Upper lobe of right lung (tissue), 1 donor: ENCODE data around the gene RFFL. TPM values are rescaled to one million over a fixed set of nuclear protein-coding genes. Genes with fewer than 3 reads are reported as not detected.
"Not testable (repeated sequence)": the region's sequence is repeated elsewhere in the genome, so short reads cannot be mapped to it uniquely, and the experiment has no call there.

Experiments used
- ATAC-seq: fragments of 200-7000 bp; cut with Tn5 transposase; one replicate; pipeline ENCODE4 v1.9.1; 2020; ENCODE audit warnings: mild to moderate bottlenecking, moderate library complexity
- DNase-seq: peaks from one replicate; pipeline ENCODE4 v3.0.0-alpha.2; 2020
- H3K27ac ChIP-seq: fragments of 200-600 bp; one replicate; pipeline ENCODE4 v1.8.0; 2022
- H3K27me3 ChIP-seq: fragments of 200-600 bp; one replicate; pipeline ENCODE4 v1.8.0; 2022; ENCODE audit warnings: mild to moderate bottlenecking
- H3K36me3 ChIP-seq: fragments of 200-600 bp; one replicate; pipeline ENCODE4 v1.8.0; 2022
- H3K4me1 ChIP-seq: fragments of 200-600 bp; one replicate; pipeline ENCODE4 v1.8.0; 2022
- H3K4me3 ChIP-seq: fragments of 200-600 bp; one replicate; pipeline ENCODE4 v1.8.0; 2022; ENCODE audit warnings: mild to moderate bottlenecking
- H3K9me3 ChIP-seq: fragments of 200-600 bp; one replicate; pipeline ENCODE4 v1.8.0; 2022
- intact Hi-C: fragments of 100-400 bp; cut with DNase I; formaldehyde crosslinking; loops from one replicate; pipeline ENCODE4 v1.11.0; 2022
- total RNA-seq: library from RNA; stranded (reverse); fragmentation: NEBNext Ultra II Directional; extraction: Animal tissue kit (Norgen Biotek cat#: 25700); gene quantifications from one replicate; pipeline ENCODE4 v1.2.1, GENCODE V29; 2021
- TF ChIP-seq, protein P1 (sequence below): fragments of 200-600 bp; IDR thresholded peaks from one replicate; pipeline ENCODE4 v1.8.0; 2022; ENCODE audit warnings: antibody characterized with exemption
- donor health status: DM: no; HTN: yes; CAD: no; lungs with severe emphysema.

Gene RFFL
- total RNA-seq, 1 donor from 2014 or later, result 27.9 TPM

GRCh38 chr17:35010093-35010492 lies 53.4 kb downstream of the RFFL start:
- no peak for DNase-seq
- no peaks in the 10 kb centered on the region for H3K9me3 ChIP-seq
- intact Hi-C loops, result no loop called here
- no peaks in the 10 kb centered on the region for H3K27me3 ChIP-seq
- TF ChIP-seq, protein P1, sequence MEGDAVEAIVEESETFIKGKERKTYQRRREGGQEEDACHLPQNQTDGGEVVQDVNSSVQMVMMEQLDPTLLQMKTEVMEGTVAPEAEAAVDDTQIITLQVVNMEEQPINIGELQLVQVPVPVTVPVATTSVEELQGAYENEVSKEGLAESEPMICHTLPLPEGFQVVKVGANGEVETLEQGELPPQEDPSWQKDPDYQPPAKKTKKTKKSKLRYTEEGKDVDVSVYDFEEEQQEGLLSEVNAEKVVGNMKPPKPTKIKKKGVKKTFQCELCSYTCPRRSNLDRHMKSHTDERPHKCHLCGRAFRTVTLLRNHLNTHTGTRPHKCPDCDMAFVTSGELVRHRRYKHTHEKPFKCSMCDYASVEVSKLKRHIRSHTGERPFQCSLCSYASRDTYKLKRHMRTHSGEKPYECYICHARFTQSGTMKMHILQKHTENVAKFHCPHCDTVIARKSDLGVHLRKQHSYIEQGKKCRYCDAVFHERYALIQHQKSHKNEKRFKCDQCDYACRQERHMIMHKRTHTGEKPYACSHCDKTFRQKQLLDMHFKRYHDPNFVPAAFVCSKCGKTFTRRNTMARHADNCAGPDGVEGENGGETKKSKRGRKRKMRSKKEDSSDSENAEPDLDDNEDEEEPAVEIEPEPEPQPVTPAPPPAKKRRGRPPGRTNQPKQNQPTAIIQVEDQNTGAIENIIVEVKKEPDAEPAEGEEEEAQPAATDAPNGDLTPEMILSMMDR, result no peak
- peaks cover 67% of the 10 kb centered on the region for H3K36me3 ChIP-seq
- no peaks in the 10 kb centered on the region for H3K4me1 ChIP-seq
- no peak overlapping the region for H3K27ac ChIP-seq
- no peak for ATAC-seq
- H3K4me3 ChIP-seq, result no peak overlapping the region

DNA sequence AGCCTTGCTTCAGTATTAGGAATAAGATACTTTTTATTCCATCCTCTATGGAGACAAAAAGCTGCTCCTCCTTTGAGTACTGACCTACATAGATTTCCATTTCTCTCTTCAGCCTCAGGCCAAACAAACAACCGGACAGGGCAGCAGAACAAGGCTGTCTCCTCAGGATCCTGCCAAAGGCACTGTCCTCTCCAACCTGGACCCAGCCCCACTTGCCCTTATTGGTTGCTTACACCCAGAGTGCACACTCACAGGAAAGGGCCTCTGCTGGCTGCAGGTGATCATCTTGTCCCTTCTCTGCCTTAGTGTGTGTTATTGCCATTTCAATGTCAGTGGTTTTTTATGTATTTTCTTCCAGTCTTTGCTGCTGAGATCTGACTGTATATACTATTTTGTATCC lies 56.5 kb downstream of the RFFL start:
- TF ChIP-seq, protein P1, result no peak
- H3K36me3 ChIP-seq, result peaks cover 70% of the 10 kb centered on the region
- no peaks in the 10 kb centered on the region for H3K4me1 ChIP-seq
- intact Hi-C loops, result no loop called here
- no peak overlapping the region for H3K4me3 ChIP-seq
- ATAC-seq, result no peak
- H3K27me3 ChIP-seq, result no peaks in the 10 kb centered on the region
- no peak overlapping the region for H3K27ac ChIP-seq
- DNase-seq, result no peak
- no peaks in the 10 kb centered on the region for H3K9me3 ChIP-seq

- no peak overlapping the region for H3K27ac ChIP-seq
Measured at GRCh38 chr17:35006345-35006744, 57.2 kb downstream of the RFFL start.

DNA sequence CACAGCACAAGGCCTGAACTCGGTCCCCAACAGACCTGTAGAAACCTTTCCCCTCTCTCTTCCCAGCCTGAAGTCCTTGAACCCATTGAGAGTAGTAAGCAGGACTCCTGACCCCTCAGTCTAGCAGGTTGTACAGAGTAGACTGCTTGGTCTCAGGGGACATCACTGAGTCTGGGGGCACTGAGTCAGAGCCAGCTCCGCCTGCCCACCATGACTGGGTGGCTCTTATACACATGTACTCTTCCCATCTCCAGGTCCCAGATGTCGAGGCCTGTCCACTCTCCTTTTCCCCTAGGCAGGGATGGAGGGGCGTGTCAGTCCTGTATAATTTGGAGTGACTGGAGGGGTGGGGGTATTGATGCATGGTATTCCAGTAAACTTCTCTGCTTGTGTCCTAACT lies 59.7 kb downstream of the RFFL start:
- no peak for ATAC-seq
- TF ChIP-seq, protein P1, result no peak
- no peak overlapping the region for H3K4me3 ChIP-seq
- peaks cover 66% of the 10 kb centered on the region for H3K36me3 ChIP-seq
- no peaks in the 10 kb centered on the region for H3K27me3 ChIP-seq
- no peaks in the 10 kb centered on the region for H3K9me3 ChIP-seq
- H3K4me1 ChIP-seq, result no peaks in the 10 kb centered on the region
- intact Hi-C loops, result no loop called here
- no peak for DNase-seq
- H3K27ac ChIP-seq, result no peak overlapping the region

More at GRCh38 chr17:35006345-35006744, 57.2 kb downstream of the RFFL start:
- ATAC-seq (no peak), DNase-seq (no peak)
- no peak overlapping the region for H3K4me3 ChIP-seq
- no peaks in the 10 kb centered on the region for H3K27me3 ChIP-seq
- no peaks in the 10 kb centered on the region for H3K4me1 ChIP-seq
- peaks cover 70% of the 10 kb centered on the region for H3K36me3 ChIP-seq
- intact Hi-C loops, result no loop called here
- no peaks in the 10 kb centered on the region for H3K9me3 ChIP-seq
- TF ChIP-seq, protein P1, result no peak

DNA sequence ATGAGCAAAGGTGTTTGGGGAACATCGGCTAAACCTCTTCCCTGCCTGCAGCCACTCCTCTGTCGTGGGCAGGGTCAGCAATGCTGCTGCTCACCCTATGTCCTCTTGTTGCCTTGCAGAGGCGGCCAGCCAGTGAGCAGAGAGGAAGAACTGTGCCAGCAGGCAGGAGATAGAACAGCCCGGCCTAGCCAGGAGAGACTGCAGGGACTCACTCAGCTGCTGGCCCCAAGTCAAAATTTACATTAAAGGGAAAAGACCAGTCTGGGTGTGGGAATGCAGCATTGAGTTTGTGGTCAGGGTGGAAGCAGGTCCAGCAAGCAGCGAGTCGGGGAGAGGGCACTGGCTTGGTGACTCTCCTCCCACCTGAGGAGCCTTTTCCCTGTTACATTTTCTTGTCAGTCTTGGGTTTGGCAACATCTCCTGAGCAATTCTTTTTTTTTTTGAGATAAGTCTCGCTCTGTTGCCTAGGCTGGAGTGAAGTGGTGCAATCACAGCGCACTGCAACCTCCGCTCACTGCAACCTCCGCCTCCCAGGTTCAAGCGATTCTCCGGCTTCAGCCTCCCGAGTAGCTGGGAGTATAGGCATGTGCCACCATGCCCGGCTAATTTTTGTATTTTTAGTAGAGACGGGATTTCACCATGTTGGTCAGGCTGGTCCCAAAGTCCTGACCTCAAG lies 60.5 kb downstream of the RFFL start:
- DNase-seq (no peak), ATAC-seq (no peak)
- no peak overlapping the region for H3K4me3 ChIP-seq
- intact Hi-C loops, result no loop called here
- TF ChIP-seq, protein P1, result no peak
- no peak overlapping the region for H3K27ac ChIP-seq
- H3K36me3 ChIP-seq, result peaks cover 63% of the 10 kb centered on the region
- H3K9me3 ChIP-seq, result no peaks in the 10 kb centered on the region
- no peaks in the 10 kb centered on the region for H3K4me1 ChIP-seq
- H3K27me3 ChIP-seq, result no peaks in the 10 kb centered on the region

- no peak overlapping the region for H3K27ac ChIP-seq
- H3K36me3 ChIP-seq, result peaks cover 49% of the 10 kb centered on the region
- H3K9me3 ChIP-seq, result no peaks in the 10 kb centered on the region
- TF ChIP-seq, protein P1, result no peak
- intact Hi-C loops, result no loop called here
- ATAC-seq, result no peak
- DNase-seq, result no peak
- peaks cover 13% of the 10 kb centered on the region for H3K4me1 ChIP-seq
- H3K4me3 ChIP-seq, result no peak overlapping the region
- no peaks in the 10 kb centered on the region for H3K27me3 ChIP-seq
Measured at GRCh38 chr17:35001549-35001948, 62.0 kb downstream of the RFFL start.

DNA sequence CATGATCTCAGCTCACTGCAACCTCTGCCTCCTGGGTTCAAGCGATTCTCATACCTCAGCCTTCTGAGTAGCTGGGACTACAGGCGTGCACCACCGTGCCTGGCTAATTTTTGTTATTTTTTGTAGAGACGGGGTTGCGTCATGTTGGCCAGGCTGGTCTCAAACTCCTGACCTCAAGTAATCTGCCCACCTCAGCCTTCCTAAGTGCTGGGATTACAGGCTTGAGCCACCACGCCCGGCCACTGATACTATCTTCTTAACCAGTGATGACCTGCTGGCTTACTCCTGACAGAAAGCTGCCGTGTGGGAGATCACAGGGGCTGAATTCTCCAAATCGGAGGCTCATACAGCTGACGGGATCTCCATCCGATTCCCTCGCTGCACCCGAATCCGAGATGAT lies 62.5 kb downstream of the RFFL start:
- H3K4me3 ChIP-seq, intact Hi-C loops: not testable (repeated sequence)

More for the DNA sequence above, 62.5 kb downstream of the RFFL start:
- H3K27me3 ChIP-seq, H3K27ac ChIP-seq, H3K9me3 ChIP-seq, DNase-seq, ATAC-seq: not testable (repeated sequence)
- H3K36me3 ChIP-seq, result peaks cover 49% of the 10 kb centered on the region
- peaks cover 13% of the 10 kb centered on the region for H3K4me1 ChIP-seq
